DOHH2 (cell line): Measurements from ENCODE around the gene ANKRD22.

ENCODE experiments used
- H3F3A ChIP-seq: fragments of 200-600 bp; sonication (generic), shearing (Covaris generic); 2 replicates; pipeline ENCODE4 v1.6.0; 2016; ENCODE audit warnings: antibody characterized with exemption, mild to moderate bottlenecking; ENCODE audit not compliant: control insufficient read depth, insufficient read depth
- H3K27ac ChIP-seq: fragments of 200-600 bp; sonication (generic); 2 replicates; pipeline ENCODE4 v1.5.1; 2014; ENCODE audit warnings: low read depth, mild to moderate bottlenecking, low read length, moderate library complexity
- H3K27me3 ChIP-seq: fragments of 200-600 bp; sonication (generic); 2 replicates; pipeline ENCODE4 v1.6.1; 2014; ENCODE audit warnings: mild to moderate bottlenecking, low read length, mixed read lengths; ENCODE audit not compliant: control insufficient read depth
- H3K36me3 ChIP-seq: fragments of 200-600 bp; sonication (generic); 2 replicates; pipeline ENCODE4 v1.6.1; 2014; ENCODE audit warnings: mild to moderate bottlenecking, low read length, moderate library complexity, mixed read lengths; ENCODE audit not compliant: control insufficient read depth
- H3K4me1 ChIP-seq: fragments of 200-600 bp; sonication (generic); 2 replicates; pipeline ENCODE4 v1.6.1; 2014; ENCODE audit warnings: mild to moderate bottlenecking, low read length, mixed read lengths; ENCODE audit not compliant: control insufficient read depth
- H3K4me2 ChIP-seq: fragments of 200-600 bp; sonication (generic); 2 replicates; pipeline ENCODE4 v1.6.0; 2014; ENCODE audit warnings: mild to moderate bottlenecking, low read length, moderate library complexity
- H3K4me3 ChIP-seq: fragments of 200-600 bp; sonication (generic); 2 replicates; pipeline ENCODE4 v1.5.1; 2014; ENCODE audit warnings: mild to moderate bottlenecking, low read length, mixed read lengths
- H3K79me2 ChIP-seq: fragments of 200-600 bp; sonication (generic); 2 replicates; pipeline ENCODE4 v1.6.1; 2014; ENCODE audit warnings: mild to moderate bottlenecking, low read length, mixed read lengths; ENCODE audit not compliant: control insufficient read depth
- H3K9me2 ChIP-seq: fragments of 200-600 bp; sonication (generic); replicated peaks from 2 replicates; pipeline ENCODE4 v1.6.1; 2014; ENCODE audit warnings: mild to moderate bottlenecking, low read length, mixed read lengths; ENCODE audit not compliant: control insufficient read depth
- H3K9me3 ChIP-seq: fragments of 200-600 bp; sonication (generic); 2 replicates; pipeline ENCODE4 v1.6.1; 2014; ENCODE audit warnings: antibody characterized with exemption, low read length, mixed read lengths; ENCODE audit not compliant: control insufficient read depth, insufficient read depth
- H4K20me1 ChIP-seq: fragments of 200-600 bp; sonication (generic); 2 replicates; pipeline ENCODE4 v1.6.0; 2014; ENCODE audit warnings: low read depth, mild to moderate bottlenecking, antibody characterized with exemption, low read length, moderate library complexity; ENCODE audit not compliant: control insufficient read depth, insufficient read depth
- CTCF ChIP-seq: fragments of 200-600 bp; sonication (generic); IDR thresholded peaks from one replicate; pipeline ENCODE4 v1.5.1; 2014; ENCODE audit warnings: antibody characterized with exemption, mild to moderate bottlenecking, low read depth, low read length; ENCODE audit not compliant: poor library complexity, severe bottlenecking
- EZH2phosphoT487 ChIP-seq: fragments of 200-600 bp; sonication (generic); IDR thresholded peaks from 2 replicates; pipeline ENCODE4 v1.6.1; 2017; ENCODE audit warnings: borderline replicate concordance, mild to moderate bottlenecking, antibody characterized with exemption, low read length, moderate library complexity, mixed read lengths

ANKRD22 gene

DNA sequence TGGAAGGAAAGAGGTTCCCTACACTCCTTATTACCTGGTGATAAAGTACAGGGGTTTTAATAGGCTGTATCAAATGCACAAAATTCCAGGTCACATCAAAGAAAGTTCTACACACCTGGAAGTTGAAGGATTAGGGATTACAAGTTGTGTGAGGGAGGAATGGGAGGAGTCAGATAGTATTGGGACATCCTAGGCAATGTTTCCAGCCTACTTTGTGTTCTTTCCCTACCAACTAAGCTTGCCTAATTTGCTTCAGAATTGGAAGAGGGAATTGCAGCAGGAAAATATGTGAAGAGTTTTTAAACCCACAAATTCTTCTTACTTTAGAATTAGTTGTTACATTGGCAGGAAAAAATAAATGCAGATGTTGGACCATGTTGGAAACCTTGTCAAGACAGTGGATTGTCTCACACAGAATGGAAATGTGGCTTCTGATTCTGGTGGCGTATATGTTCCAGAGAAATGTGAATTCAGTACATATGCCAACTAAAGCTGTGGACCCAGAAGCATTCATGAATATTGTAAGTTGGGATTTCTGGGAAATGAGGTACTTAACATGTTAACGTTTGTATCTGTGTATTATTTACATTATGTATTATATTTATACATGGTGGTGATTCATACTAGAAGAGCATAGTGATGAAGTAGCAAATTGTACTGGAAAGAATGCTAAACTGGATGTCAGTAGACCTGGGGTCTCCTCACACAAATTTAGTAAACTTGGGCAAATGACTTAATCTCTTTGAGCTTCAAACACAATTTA lies 48.9 kb downstream of the ANKRD22 start, which contains the start of gene LIPM:
LIPM (plus strand) TSS at position 208 of the 763 bp plus-strand sequence; CDS start at position 375, 167 bp downstream.
- no peaks in the 10 kb centered on the region for H3K27me3 ChIP-seq
- no peaks in the 10 kb centered on the region for H3F3A ChIP-seq
- H3K4me1 ChIP-seq: no peaks in the 10 kb centered on the region
- H3K36me3 ChIP-seq: no peaks in the 10 kb centered on the region
- H3K79me2 ChIP-seq: no peaks in the 10 kb centered on the region
- no peak for TF ChIP-seq CTCF
- no peak for TF ChIP-seq EZH2phosphoT487
- H3K27ac ChIP-seq: no peak within 1 kb of the TSS
- H3K9me3 ChIP-seq: no peaks in the 10 kb centered on the region
- no peaks in the 10 kb centered on the region for H4K20me1 ChIP-seq
- H3K9me2 ChIP-seq: no peaks in the 10 kb centered on the region
- no peak within 1 kb of the TSS for H3K4me2 ChIP-seq
- no peak within 1 kb of the TSS for H3K4me3 ChIP-seq

- H3K4me2 ChIP-seq: no peak overlapping the region
- H3K4me1 ChIP-seq: no peaks in the 10 kb centered on the region
- TF ChIP-seq CTCF (no peak), EZH2phosphoT487 (no peak)
- H3K27ac ChIP-seq: no peak overlapping the region
- no peaks in the 10 kb centered on the region for H3K27me3 ChIP-seq
- no peaks in the 10 kb centered on the region for H3K79me2 ChIP-seq
- no peak overlapping the region for H3K4me3 ChIP-seq
- no peaks in the 10 kb centered on the region for H3F3A ChIP-seq
- no peaks in the 10 kb centered on the region for H3K36me3 ChIP-seq
- no peaks in the 10 kb centered on the region for H3K9me2 ChIP-seq
- H3K9me3 ChIP-seq: no peaks in the 10 kb centered on the region
- no peaks in the 10 kb centered on the region for H4K20me1 ChIP-seq
Observed at GRCh38 chr10:88800152-88801125, 51.2 kb downstream of the ANKRD22 start.

DNA sequence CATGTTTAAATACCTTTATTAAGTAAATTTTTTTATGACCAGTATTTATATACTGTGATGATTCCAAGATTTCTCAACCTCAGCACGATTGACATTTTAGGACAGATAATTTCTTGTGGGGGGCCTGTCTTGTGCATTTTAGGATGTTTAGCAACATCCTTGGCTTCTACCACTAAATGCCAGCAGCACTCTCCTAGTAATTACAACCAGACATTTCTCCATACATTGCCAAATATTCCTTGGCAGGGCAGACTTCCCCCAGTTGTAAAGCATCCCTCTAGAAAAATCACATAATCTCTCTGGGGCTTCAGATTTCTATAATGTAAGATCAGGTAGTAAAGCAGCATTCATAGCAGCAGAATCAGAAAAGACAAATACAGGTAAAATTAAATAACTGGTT lies 56.9 kb downstream of the ANKRD22 start:
- Histone ChIP-seq H3F3A (no peaks in the 10 kb centered on the region), H3K4me1 (no peaks in the 10 kb centered on the region), H3K9me3 (no peaks in the 10 kb centered on the region), H3K4me3 (no peak overlapping the region), H3K36me3 (no peaks in the 10 kb centered on the region), H3K27me3 (no peaks in the 10 kb centered on the region), H3K27ac (no peak overlapping the region), H3K9me2 (no peaks in the 10 kb centered on the region), H3K4me2 (no peak overlapping the region), H4K20me1 (no peaks in the 10 kb centered on the region), H3K79me2 (no peaks in the 10 kb centered on the region)
- TF ChIP-seq EZH2phosphoT487: no peak
- no peak for TF ChIP-seq CTCF
